ENCODE data around the gene TENT5C. TPM values are rescaled to one million over a fixed set of nuclear protein-coding genes. Genes with fewer than 3 reads are reported as not detected.

TENT5C gene
- total RNA-seq, 1 donor from 2014 or later, result 59.3 TPM

DNA sequence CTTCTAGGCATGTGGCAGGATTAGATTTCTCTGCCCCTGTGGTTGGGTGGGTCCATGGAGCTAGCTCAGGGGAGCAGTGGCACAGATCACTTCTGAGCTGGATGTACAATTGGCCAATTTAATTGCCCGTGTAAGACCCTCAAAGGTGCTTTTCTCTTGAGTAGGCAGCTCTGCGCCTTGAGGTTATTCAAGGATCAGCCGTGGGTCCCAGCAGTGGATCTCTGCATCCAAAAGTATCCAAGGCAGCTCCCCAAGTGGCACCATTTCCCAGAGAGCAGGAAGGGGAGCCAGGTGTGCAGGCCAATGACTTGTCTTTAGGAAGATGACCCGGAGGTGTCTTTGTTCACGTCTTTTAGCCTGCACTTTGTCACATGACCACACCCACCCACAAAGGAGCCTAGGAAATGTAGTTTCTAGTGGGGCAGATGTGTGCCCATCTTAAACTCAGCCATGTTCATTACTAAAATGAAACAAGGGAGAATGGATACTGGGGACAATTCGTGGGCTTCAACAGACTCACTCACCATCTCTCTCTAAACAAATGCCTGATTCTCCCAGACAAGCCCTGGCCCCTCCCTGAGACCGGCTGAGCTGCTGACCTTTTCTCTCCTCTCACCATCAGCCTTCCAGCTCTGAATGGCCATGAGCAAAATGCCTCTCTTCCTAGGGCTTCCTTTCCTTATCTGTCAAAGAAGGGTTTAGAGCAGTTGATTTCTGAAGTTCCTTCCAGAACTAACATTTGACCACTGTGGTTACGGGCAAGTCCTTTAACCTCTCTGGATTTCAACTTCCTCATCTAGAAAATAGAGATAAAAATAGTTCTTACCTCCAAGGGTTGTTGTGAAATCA is 41.4 kb upstream of the TENT5C start:
- POLR2A ChIA-PET, result no interaction called here
- Mint-ChIP-seq H3K27ac (no peak overlapping the region), H3K9me3 (no peaks in the 10 kb centered on the region), H3K36me3 (ENCODE audit: low read depth) (no peaks in the 10 kb centered on the region), H3K4me3 (no peak overlapping the region), H3K4me1 (peaks cover 4% of the 10 kb centered on the region), H3K27me3 (no peaks in the 10 kb centered on the region)
- DNase-seq (no peak), ATAC-seq (ENCODE audit: low read depth) (no peak)
- intact Hi-C loops (cut with micrococcal nuclease), result no loop called here
- TF ChIP-seq, protein P1, sequence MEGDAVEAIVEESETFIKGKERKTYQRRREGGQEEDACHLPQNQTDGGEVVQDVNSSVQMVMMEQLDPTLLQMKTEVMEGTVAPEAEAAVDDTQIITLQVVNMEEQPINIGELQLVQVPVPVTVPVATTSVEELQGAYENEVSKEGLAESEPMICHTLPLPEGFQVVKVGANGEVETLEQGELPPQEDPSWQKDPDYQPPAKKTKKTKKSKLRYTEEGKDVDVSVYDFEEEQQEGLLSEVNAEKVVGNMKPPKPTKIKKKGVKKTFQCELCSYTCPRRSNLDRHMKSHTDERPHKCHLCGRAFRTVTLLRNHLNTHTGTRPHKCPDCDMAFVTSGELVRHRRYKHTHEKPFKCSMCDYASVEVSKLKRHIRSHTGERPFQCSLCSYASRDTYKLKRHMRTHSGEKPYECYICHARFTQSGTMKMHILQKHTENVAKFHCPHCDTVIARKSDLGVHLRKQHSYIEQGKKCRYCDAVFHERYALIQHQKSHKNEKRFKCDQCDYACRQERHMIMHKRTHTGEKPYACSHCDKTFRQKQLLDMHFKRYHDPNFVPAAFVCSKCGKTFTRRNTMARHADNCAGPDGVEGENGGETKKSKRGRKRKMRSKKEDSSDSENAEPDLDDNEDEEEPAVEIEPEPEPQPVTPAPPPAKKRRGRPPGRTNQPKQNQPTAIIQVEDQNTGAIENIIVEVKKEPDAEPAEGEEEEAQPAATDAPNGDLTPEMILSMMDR (IDR thresholded peaks at IDR 0.05), result no peak
- CTCF ChIA-PET, result interaction anchor here (1.4 kb wide), 1 partner anchor 110 kb away, joined by 6 read pairs; no protein-coding TSS in a partner anchor

GRCh38 chr1:117565076-117565556 is 40.7 kb upstream of the TENT5C start:
- no peaks in the 10 kb centered on the region for H3K36me3 Mint-ChIP-seq (ENCODE audit: low read depth)
- H3K27me3 Mint-ChIP-seq, result no peaks in the 10 kb centered on the region
- H3K9me3 Mint-ChIP-seq, result no peaks in the 10 kb centered on the region
- POLR2A ChIA-PET, result no interaction called here
- CTCF ChIA-PET, result no interaction called here
- no peak overlapping the region for H3K4me3 Mint-ChIP-seq
- intact Hi-C loops (cut with micrococcal nuclease), result no loop called here
- H3K27ac Mint-ChIP-seq, result no peak overlapping the region
- DNase-seq, result no peak
- TF ChIP-seq, protein P1 (IDR thresholded peaks at IDR 0.05), result no peak
- peaks cover 4% of the 10 kb centered on the region for H3K4me1 Mint-ChIP-seq
- ATAC-seq (ENCODE audit: low read depth), result no peak

DNA sequence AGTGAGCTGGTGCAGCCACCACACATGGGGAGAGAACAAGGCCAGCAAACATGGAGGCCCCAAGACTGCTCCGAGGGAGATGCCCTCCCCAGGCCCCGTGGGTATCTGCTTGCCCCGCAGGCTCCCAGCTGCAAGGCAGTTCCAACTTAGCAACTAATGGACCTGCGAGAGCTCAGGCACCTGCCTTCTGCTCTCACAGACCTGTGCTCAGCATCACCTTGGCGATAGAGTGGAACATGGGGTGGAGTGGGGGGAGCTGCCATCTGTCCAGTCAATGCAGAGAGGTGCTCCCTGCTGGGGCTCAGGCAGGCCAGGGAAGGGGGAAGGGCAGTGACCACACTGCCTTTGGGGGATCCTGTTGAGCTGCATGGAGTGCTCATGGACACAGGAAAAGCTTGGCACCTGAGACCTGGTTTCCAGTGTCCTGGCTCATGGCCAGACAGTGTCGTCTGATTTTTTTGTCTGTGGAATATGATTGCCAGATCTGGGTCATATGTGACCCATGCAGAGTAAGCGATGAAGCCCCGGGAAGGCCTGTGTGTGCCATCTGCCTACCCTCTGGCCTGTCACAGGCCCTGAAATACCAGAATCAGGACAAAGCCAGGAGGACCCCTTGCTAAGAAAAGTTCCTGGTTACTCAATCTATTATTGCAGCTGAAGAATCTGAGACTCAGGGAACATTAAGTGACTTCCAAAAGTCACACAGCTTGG is 39.9 kb upstream of the TENT5C start:
- Mint-ChIP-seq H3K27ac (no peak overlapping the region), H3K4me1 (peaks cover 7% of the 10 kb centered on the region), H3K9me3 (no peaks in the 10 kb centered on the region), H3K36me3 (ENCODE audit: low read depth) (no peaks in the 10 kb centered on the region), H3K4me3 (no peak overlapping the region), H3K27me3 (no peaks in the 10 kb centered on the region)
- ChIA-PET CTCF (no interaction called here), POLR2A (no interaction called here)
- TF ChIP-seq, protein P1 (IDR thresholded peaks at IDR 0.05), result no peak
- ATAC-seq (ENCODE audit: low read depth) (no peak), DNase-seq (no peak)
- intact Hi-C loops (cut with micrococcal nuclease), result no loop called here

- Mint-ChIP-seq H3K27ac (no peak overlapping the region), H3K4me1 (peaks cover 8% of the 10 kb centered on the region), H3K9me3 (no peaks in the 10 kb centered on the region), H3K36me3 (ENCODE audit: low read depth) (no peaks in the 10 kb centered on the region), H3K27me3 (no peaks in the 10 kb centered on the region), H3K4me3 (no peak overlapping the region)
- ChIA-PET CTCF (no interaction called here), POLR2A (no interaction called here)
- ATAC-seq (ENCODE audit: low read depth) (no peak), DNase-seq (no peak)
- TF ChIP-seq, protein P1 (IDR thresholded peaks at IDR 0.05), result no peak
- intact Hi-C loops (cut with micrococcal nuclease), result no loop called here
Measured at GRCh38 chr1:117566556-117566955, 39.3 kb upstream of the TENT5C start.

DNA sequence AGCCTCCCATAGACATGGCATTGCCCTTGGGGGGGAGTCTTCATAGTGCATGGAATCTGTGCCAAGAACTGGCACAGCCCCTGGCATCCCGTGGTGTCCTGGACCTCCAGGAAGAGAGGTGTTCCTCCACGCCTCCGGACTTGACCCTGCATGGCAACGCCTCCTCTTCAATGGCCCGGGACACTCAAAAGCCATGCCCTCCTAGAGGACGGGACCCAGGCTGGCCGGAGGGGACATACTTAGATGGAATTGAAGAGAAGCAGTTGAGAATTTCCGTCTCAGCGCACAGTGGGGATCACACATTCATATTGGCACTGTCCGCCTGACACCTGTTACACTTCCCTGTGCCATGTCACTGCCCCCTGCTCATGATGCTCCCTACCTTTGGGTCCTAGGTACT is 38.4 kb upstream of the TENT5C start:
- DNase-seq, result no peak
- H3K4me1 Mint-ChIP-seq, result peaks cover 12% of the 10 kb centered on the region
- ATAC-seq (ENCODE audit: low read depth), result no peak
- TF ChIP-seq, protein P1 (IDR thresholded peaks at IDR 0.05), result no peak
- no peak overlapping the region for H3K27ac Mint-ChIP-seq
- no peaks in the 10 kb centered on the region for H3K9me3 Mint-ChIP-seq
- no peaks in the 10 kb centered on the region for H3K36me3 Mint-ChIP-seq (ENCODE audit: low read depth)
- POLR2A ChIA-PET, result no interaction called here
- CTCF ChIA-PET, result no interaction called here
- intact Hi-C loops (cut with micrococcal nuclease), result no loop called here
- H3K4me3 Mint-ChIP-seq, result no peak overlapping the region
- no peaks in the 10 kb centered on the region for H3K27me3 Mint-ChIP-seq

Data from activated B cell treated with CpG ODN at 0.5 μM for 24 hours (primary cell).